Activated CD8-positive, alpha-beta memory T cell treated with anti-CD3 and anti-CD28 coated beads, Interleukin-2, amount 10 ng/mL, durations not matched to agents 7 days and 5 days (primary cell): ENCODE measurements around the gene PROP1. TPM values are rescaled to one million over a fixed set of nuclear protein-coding genes. Genes with fewer than 3 reads are reported as not detected.
"Not testable (repeated sequence)": the region's sequence is repeated elsewhere in the genome, so short reads cannot be mapped to it uniquely, and the experiment has no call there.

Source experiments
- ATAC-seq: fragments of 150-1000 bp; cut with Tn5 transposase; one replicate; pipeline ENCODE4 v1.10.0; 2021; ENCODE audit warnings: moderate library complexity
- CTCF ChIA-PET: fragments of 350-600 bp; sonication (Branson Sonifier 250); formaldehyde crosslinking; loops from one replicate; lab custom pipeline; 2021; ENCODE audit warnings: antibody characterized with exemption; lab: Charles Lee
- DNase-seq: peaks from one replicate; pipeline ENCODE4 v3.0.0-alpha.2; 2020
- H3K27ac Mint-ChIP-seq: one replicate; pipeline ENCODE4 v1.8.0; 2021; ENCODE audit warnings: mild to moderate bottlenecking, mixed read lengths
- H3K27me3 Mint-ChIP-seq: one replicate; pipeline ENCODE4 v1.8.0; 2021; ENCODE audit warnings: mixed read lengths
- H3K36me3 Mint-ChIP-seq: one replicate; pipeline ENCODE4 v1.8.0; 2021; ENCODE audit warnings: mild to moderate bottlenecking, mixed read lengths
- H3K4me1 Mint-ChIP-seq: one replicate; pipeline ENCODE4 v1.8.0; 2021; ENCODE audit warnings: mixed read lengths
- H3K4me3 Mint-ChIP-seq: one replicate; pipeline ENCODE4 v1.8.0; 2021; ENCODE audit warnings: mild to moderate bottlenecking, moderate library complexity, mixed read lengths
- H3K9me3 Mint-ChIP-seq: one replicate; pipeline ENCODE4 v1.8.0; 2022; ENCODE audit warnings: low read depth, mixed read lengths
- total RNA-seq, 2 experiments: library from RNA; stranded (reverse); gene quantifications; one replicate each; pipeline ENCODE4 v1.2.3, GENCODE V29; 2021

Gene PROP1
- total RNA-seq, 2 experiments from 2014 or later, result not detected

DNA sequence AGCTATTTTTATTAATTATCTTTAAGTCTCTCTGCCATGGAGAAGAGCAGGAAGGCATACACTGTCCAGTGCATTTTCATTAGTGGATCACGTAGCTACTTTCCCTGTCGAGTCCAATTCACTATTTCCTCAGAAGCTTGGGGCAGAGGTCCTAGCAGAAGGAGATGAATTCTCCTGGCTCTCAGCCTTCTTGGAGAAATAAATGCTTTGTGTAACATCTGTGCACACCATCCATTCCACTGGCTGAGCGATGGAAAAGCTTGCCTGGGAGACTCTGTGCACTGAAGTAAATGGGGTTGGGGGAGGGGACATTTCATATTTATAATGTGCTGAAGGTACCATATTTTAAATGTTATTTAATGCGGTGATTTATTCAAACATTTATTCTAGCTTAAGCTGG lies 23.4 kb downstream of the PROP1 start:
- DNase-seq (no peak), ATAC-seq (no peak)
- H3K27ac Mint-ChIP-seq, result no peak overlapping the region
- peaks cover 3% of the 10 kb centered on the region for H3K36me3 Mint-ChIP-seq
- H3K4me3 Mint-ChIP-seq, result no peak overlapping the region
- no peaks in the 10 kb centered on the region for H3K4me1 Mint-ChIP-seq
- CTCF ChIA-PET, result no interaction called here
- H3K27me3 Mint-ChIP-seq, result peaks cover 6% of the 10 kb centered on the region
- no peaks in the 10 kb centered on the region for H3K9me3 Mint-ChIP-seq

GRCh38 chr5:177972014-177972413 lies 24.0 kb downstream of the PROP1 start:
- H3K9me3 Mint-ChIP-seq, H3K27me3 Mint-ChIP-seq, H3K27ac Mint-ChIP-seq, H3K4me3 Mint-ChIP-seq, CTCF ChIA-PET, ATAC-seq, H3K36me3 Mint-ChIP-seq, DNase-seq, H3K4me1 Mint-ChIP-seq: not testable (repeated sequence)

DNA sequence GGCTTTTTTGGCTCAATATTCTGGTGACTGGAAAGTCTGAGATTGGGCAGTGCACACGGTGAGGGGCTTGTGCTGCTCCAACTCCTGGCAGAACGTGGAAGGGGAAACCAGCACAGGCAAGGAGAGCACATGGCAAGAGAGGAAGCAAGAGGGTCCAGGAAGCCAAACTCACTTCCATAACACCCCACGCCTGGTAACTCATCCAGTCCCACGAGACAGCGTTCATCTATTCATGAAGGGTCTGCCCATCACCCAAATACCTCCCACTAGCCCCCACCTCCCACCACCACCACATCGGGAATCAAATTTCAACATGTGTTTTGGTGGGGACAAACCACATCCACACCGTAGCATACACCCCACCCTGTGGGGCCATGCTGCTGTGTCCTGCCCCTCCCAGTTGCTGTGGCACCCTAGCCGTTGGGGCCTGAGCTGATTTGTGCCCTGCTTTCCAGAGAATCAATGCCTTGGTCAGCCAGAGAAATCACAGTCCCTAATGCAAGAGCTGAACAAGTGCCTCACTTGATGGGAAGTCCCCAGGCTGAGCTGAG lies 27.3 kb downstream of the PROP1 start:
- Mint-ChIP-seq H3K4me3 (no peak overlapping the region), H3K9me3 (no peaks in the 10 kb centered on the region), H3K4me1 (peaks cover 3% of the 10 kb centered on the region), H3K36me3 (no peaks in the 10 kb centered on the region), H3K27me3 (peaks cover 4% of the 10 kb centered on the region), H3K27ac (no peak overlapping the region)
- ATAC-seq, result no peak
- DNase-seq, result no peak
- CTCF ChIA-PET, result no interaction called here

DNA sequence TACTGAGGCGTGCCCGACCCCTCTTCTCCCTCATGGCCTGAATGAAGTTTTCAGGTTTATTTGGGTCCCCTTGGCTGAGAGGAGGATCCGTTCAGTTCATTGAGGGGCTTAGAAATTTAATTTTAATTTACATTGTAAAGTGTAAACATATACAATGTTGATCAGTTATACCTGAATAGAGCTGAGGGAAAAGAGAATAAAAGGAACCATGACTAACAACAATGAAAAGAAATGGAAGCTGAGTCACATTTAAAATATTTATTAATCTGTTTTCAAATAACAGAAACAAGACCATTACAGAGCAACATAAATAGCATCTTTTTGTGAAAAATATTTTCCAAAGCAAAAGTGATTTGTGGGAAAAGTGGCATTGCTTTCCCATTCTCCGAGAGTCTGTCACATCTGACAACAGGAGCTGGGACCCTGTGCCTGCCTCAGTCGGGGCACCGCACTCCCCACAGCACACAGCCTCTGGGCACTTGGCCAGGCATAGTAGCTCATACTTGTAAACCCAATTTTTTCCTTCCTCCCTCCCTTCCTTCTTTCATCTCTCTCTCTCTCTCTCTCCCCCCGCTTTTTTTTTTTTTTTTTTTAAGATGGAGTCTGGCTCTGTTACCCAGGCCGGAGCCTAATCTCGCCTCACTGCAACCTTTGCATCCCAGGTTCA lies 28.7 kb downstream of the PROP1 start:
- CTCF ChIA-PET, result no interaction called here
- ATAC-seq (no peak), DNase-seq (no peak)
- H3K4me3 Mint-ChIP-seq, result no peak overlapping the region
- no peaks in the 10 kb centered on the region for H3K9me3 Mint-ChIP-seq
- H3K27ac Mint-ChIP-seq, result no peak overlapping the region
- no peaks in the 10 kb centered on the region for H3K36me3 Mint-ChIP-seq
- peaks cover 3% of the 10 kb centered on the region for H3K4me1 Mint-ChIP-seq
- H3K27me3 Mint-ChIP-seq, result peaks cover 4% of the 10 kb centered on the region

GRCh38 chr5:177966839-177967166 lies 29.2 kb downstream of the PROP1 start:
- CTCF ChIA-PET, result no interaction called here
- H3K4me3 Mint-ChIP-seq, result no peak overlapping the region
- no peaks in the 10 kb centered on the region for H3K9me3 Mint-ChIP-seq
- peaks cover 3% of the 10 kb centered on the region for H3K4me1 Mint-ChIP-seq
- no peaks in the 10 kb centered on the region for H3K36me3 Mint-ChIP-seq
- ATAC-seq (no peak), DNase-seq (no peak)
- H3K27me3 Mint-ChIP-seq, result peaks cover 4% of the 10 kb centered on the region
- H3K27ac Mint-ChIP-seq, result no peak overlapping the region

- peaks cover under 1% of the 10 kb centered on the region for H3K9me3 Mint-ChIP-seq
Measured at GRCh38 chr5:177966009-177966838, 29.8 kb downstream of the PROP1 start.

DNA sequence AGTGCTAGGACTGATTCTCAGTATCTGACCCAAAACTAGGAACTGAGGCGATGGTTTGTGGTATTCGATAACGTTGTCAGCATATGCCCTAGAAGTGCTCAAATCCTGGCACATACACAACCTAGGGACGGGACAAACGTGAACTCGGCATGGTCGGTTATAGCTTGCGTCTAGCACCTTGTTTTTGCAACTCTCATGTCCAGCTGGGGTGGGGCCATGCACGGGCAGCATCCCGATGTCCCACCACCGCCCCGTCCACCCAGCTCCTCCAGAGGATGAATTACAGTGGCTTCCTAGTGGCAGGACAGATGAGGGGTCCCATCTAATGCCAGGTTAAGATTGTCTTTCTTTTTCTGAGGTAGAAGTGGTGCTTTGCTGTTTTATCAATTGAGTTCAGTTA lies 31.6 kb downstream of the PROP1 start:
- Mint-ChIP-seq H3K36me3 (peaks cover 4% of the 10 kb centered on the region), H3K4me1 (peaks cover 3% of the 10 kb centered on the region), H3K4me3 (no peak overlapping the region), H3K27me3 (no peaks in the 10 kb centered on the region), H3K27ac (no peak overlapping the region), H3K9me3 (peaks cover 4% of the 10 kb centered on the region)
- ATAC-seq (no peak), DNase-seq (no peak)
- CTCF ChIA-PET, result no interaction called here

More at GRCh38 chr5:177966009-177966838, 29.8 kb downstream of the PROP1 start:
- Mint-ChIP-seq H3K27ac (no peak overlapping the region), H3K27me3 (peaks cover 4% of the 10 kb centered on the region), H3K4me1 (peaks cover 3% of the 10 kb centered on the region), H3K4me3 (no peak overlapping the region), H3K36me3 (no peaks in the 10 kb centered on the region)
- no peak for DNase-seq
- CTCF ChIA-PET, result no interaction called here
- ATAC-seq, result no peak

DNA sequence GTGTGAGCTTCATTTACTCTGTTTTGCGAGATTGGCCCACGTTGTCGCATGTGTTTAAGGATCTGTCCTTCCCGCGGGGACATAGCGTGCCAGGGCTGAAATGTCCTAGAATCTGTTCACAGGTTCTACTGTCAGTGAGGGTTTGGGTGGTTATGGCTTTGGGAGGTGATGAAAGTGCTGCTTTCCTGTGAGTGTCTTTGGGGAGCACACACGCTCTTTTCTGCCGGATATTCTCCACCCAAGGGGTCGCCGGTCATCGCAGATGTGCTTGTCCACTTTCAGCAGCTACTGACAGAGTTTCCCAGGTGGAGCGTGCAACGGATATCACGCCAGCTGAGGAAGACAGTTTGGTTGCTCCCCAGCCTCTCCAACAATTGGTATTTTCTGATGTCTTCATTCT lies 32.1 kb downstream of the PROP1 start:
- no peak for ATAC-seq
- no peak overlapping the region for H3K27ac Mint-ChIP-seq
- no peaks in the 10 kb centered on the region for H3K27me3 Mint-ChIP-seq
- peaks cover 4% of the 10 kb centered on the region for H3K9me3 Mint-ChIP-seq
- peaks cover 3% of the 10 kb centered on the region for H3K4me1 Mint-ChIP-seq
- DNase-seq, result no peak
- CTCF ChIA-PET, result no interaction called here
- peaks cover 4% of the 10 kb centered on the region for H3K36me3 Mint-ChIP-seq
- no peak overlapping the region for H3K4me3 Mint-ChIP-seq

DNA sequence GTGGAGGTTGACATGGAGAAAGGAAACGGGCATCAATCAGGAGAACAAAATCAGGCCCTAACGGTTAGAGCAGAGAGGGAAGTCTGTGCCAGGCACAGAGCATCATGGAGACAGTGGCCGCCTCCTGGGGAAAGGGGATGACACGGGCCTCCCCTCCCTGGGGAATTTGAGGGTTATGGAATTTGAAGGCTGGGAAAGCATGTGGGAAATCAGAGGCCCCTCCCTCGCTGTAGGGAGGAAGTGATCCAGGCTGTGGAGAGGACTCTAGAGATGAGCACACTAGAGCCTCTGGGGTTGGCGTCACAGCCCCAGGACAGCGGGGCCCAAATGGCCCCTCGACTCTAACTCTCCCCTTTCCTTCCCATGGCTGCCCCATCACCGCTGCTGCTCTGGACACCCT lies 36.7 kb downstream of the PROP1 start:
- Mint-ChIP-seq H3K4me1 (no peaks in the 10 kb centered on the region), H3K27me3 (no peaks in the 10 kb centered on the region), H3K9me3 (peaks cover 4% of the 10 kb centered on the region), H3K36me3 (peaks cover 4% of the 10 kb centered on the region), H3K4me3 (no peak overlapping the region), H3K27ac (no peak overlapping the region)
- CTCF ChIA-PET, result no interaction called here
- DNase-seq, result no peak
- no peak for ATAC-seq

DNA sequence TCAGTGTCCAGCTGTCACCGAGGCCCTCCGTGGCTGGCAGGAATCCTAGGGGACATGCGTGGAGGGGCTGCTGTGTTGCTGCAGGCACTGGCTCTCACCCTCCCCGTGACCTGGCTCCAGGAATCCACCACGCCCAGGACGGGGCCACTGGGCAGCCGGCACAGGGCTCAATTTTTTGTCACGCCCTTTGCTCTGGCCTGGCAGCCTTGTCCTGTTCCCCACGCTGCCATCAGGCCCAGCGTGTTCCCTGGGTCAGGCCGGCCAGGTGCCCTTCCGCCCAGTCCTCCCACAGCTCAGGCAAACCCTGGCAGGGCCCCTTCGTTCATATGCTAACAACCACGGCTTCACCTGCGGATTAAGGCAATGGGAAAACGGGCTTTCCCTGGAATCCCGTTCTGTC lies 37.3 kb downstream of the PROP1 start:
- H3K27ac Mint-ChIP-seq, result no peak overlapping the region
- H3K4me1 Mint-ChIP-seq, result no peaks in the 10 kb centered on the region
- H3K4me3 Mint-ChIP-seq, result no peak overlapping the region
- peaks cover 4% of the 10 kb centered on the region for H3K9me3 Mint-ChIP-seq
- no peaks in the 10 kb centered on the region for H3K27me3 Mint-ChIP-seq
- CTCF ChIA-PET, result no interaction called here
- no peak for DNase-seq
- H3K36me3 Mint-ChIP-seq, result peaks cover 4% of the 10 kb centered on the region
- no peak for ATAC-seq

DNA sequence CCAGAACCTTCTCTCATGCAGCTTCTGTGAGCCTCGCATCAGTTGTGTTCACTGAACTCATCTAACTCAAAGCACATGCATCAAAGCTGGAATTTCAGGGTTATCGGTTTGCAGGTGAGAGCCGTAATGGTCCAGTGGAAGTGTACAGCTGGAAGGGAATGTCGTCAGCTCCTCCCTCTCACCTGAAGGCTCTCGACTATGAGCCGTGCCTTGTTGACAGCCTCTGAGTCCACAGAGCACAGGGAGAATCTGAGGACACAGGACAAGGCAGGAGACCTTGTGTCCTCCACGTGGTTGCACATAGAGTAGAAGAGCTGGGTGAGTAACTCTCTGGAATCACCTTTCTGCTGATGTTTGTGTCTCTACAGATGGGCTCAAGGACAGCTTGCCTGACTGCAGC lies 38.8 kb downstream of the PROP1 start:
- Mint-ChIP-seq H3K27me3 (no peaks in the 10 kb centered on the region), H3K4me1 (no peaks in the 10 kb centered on the region), H3K9me3 (peaks cover 4% of the 10 kb centered on the region), H3K27ac (no peak overlapping the region), H3K36me3 (peaks cover 4% of the 10 kb centered on the region), H3K4me3 (no peak overlapping the region)
- CTCF ChIA-PET, result no interaction called here
- DNase-seq (no peak), ATAC-seq (no peak)

- H3K4me3 Mint-ChIP-seq, ATAC-seq, H3K27ac Mint-ChIP-seq, CTCF ChIA-PET, DNase-seq, H3K9me3 Mint-ChIP-seq, H3K27me3 Mint-ChIP-seq, H3K36me3 Mint-ChIP-seq, H3K4me1 Mint-ChIP-seq: not testable (repeated sequence)
Measured at GRCh38 chr5:177953101-177953500, 42.9 kb downstream of the PROP1 start.

- H3K9me3 Mint-ChIP-seq, DNase-seq, H3K27me3 Mint-ChIP-seq, H3K4me3 Mint-ChIP-seq, H3K27ac Mint-ChIP-seq, ATAC-seq, H3K36me3 Mint-ChIP-seq, H3K4me1 Mint-ChIP-seq: not testable (repeated sequence)
- CTCF ChIA-PET, result interaction anchor here (0.7 kb wide), 1 partner anchor 826 kb away, joined by 3 read pairs; no protein-coding TSS in a partner anchor
Measured at GRCh38 chr5:177949656-177950055, 46.4 kb downstream of the PROP1 start.

DNA sequence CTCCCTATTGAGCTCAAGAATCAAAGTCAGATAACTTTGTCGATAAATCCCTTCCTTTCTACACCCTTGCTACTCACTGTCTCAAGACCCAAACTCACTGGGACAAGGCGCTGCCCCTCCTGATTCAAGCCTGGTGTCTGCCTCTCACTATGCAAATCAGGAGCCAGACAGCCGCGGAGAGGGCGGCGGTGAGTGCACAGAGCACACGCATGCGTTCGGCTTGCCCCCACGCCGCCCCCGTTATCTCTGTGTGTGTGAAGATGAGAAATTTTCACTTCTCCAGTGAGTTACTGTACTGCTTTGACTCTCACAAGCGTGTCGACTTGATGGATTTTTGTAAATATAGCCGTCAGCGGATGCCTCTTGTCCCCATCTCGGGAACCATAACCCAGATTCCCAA lies 47.0 kb downstream of the PROP1 start:
- not testable (repeated sequence) for H3K27me3 Mint-ChIP-seq, DNase-seq, H3K36me3 Mint-ChIP-seq, H3K27ac Mint-ChIP-seq, H3K4me3 Mint-ChIP-seq, H3K4me1 Mint-ChIP-seq, ATAC-seq, H3K9me3 Mint-ChIP-seq
- CTCF ChIA-PET, result interaction anchor here (0.7 kb wide), 1 partner anchor 826 kb away, joined by 3 read pairs; no protein-coding TSS in a partner anchor
